Left lobe of liver (tissue), 2 donors: ENCODE data around the gene ACTR1B. TPM values are rescaled to one million over a fixed set of nuclear protein-coding genes. Genes with fewer than 3 reads are reported as not detected.
"Not testable (repeated sequence)": the region's sequence is repeated elsewhere in the genome, so short reads cannot be mapped to it uniquely, and the experiment has no call there.

Experiments used
- ATAC-seq: fragments of 200-7000 bp; cut with Tn5 transposase; one replicate; pipeline ENCODE4 v1.9.1; 2020; ENCODE audit warnings: mild to moderate bottlenecking, moderate library complexity
- DNase-seq: peaks from one replicate; pipeline ENCODE4 v3.0.0-alpha.2; 2020; ENCODE audit warnings: low spot score
- total RNA-seq: library from RNA; stranded (reverse); gene quantifications from one replicate; pipeline ENCODE4 v1.2.1, GENCODE V29; 2021
- donor health status: DM: no; HTN: no; CAD: no; lungs with moderate emphysema.
- donor health status: DM: no; HTN: yes; CAD: no.

Gene ACTR1B
- total RNA-seq, 1 donor from 2014 or later: 38.9 TPM

- ATAC-seq: no peak
- no peak for DNase-seq
These were observed 27.3 kb upstream of the ACTR1B start for GRCh38 chr2:97691166-97691565.

GRCh38 chr2:97688062-97688827, 24.4 kb upstream of the ACTR1B start:
- ATAC-seq: no peak
- DNase-seq: peak; percentile 2

- not testable (repeated sequence) for ATAC-seq, DNase-seq
These were observed 23.4 kb upstream of the ACTR1B start for GRCh38 chr2:97687235-97687634.

GRCh38 chr2:97678298-97678697, 14.5 kb upstream of the ACTR1B start:
- DNase-seq: no peak
- no peak for ATAC-seq

GRCh38 chr2:97677480-97677879, 13.6 kb upstream of the ACTR1B start:
- DNase-seq: no peak
- no peak for ATAC-seq

- ATAC-seq: no peak
- no peak for DNase-seq
These were observed 12.8 kb upstream of the ACTR1B start for GRCh38 chr2:97676620-97677019.

- DNase-seq (no peak), ATAC-seq (no peak)
These were observed 11.7 kb upstream of the ACTR1B start for GRCh38 chr2:97675430-97676113.

GRCh38 chr2:97673915-97674283, 10.1 kb upstream of the ACTR1B start:
- DNase-seq: peak; percentile 12
- no peak for ATAC-seq

GRCh38 chr2:97673182-97673914, 9.5 kb upstream of the ACTR1B start:
- ATAC-seq (no peak), DNase-seq (peak; percentile 26)

- ATAC-seq: not testable (repeated sequence)
These were observed 8.8 kb upstream of the ACTR1B start for GRCh38 chr2:97672606-97673140.

GRCh38 chr2:97671526-97671925, 7.7 kb upstream of the ACTR1B start:
- no peak for DNase-seq
- ATAC-seq: no peak

More at GRCh38 chr2:97672606-97673140, 8.8 kb upstream of the ACTR1B start:
- peak; percentile 14 for DNase-seq

- ATAC-seq: no peak
- DNase-seq: no peak
These were observed 6.6 kb upstream of the ACTR1B start for GRCh38 chr2:97670471-97670870.

GRCh38 chr2:97669448-97669847, 5.6 kb upstream of the ACTR1B start, which contains the start of gene C2orf92:
C2orf92 (plus strand) TSS chr2:97669713; CDS start chr2:97669789, 76 bp downstream.
- ATAC-seq (no peak), DNase-seq (peak; percentile 15)

GRCh38 chr2:97664636-97664970, 759 bp upstream of the ACTR1B start:
- DNase-seq (no peak), ATAC-seq (no peak)

GRCh38 chr2:97663626-97663961, 250 bp downstream of the ACTR1B start:
- no peak for DNase-seq
- ATAC-seq: no peak

GRCh38 chr2:97662895-97663625, 784 bp downstream of the ACTR1B start:
- ATAC-seq (peak; percentile 70), DNase-seq (peak; percentile 86)

- no peak for DNase-seq
- no peak for ATAC-seq
These were observed 1.4 kb downstream of the ACTR1B start for GRCh38 chr2:97662386-97662894.

- no peak for DNase-seq
- no peak for ATAC-seq
These were observed 1.9 kb downstream of the ACTR1B start for GRCh38 chr2:97661927-97662326.

GRCh38 chr2:97660775-97661389, 3.0 kb downstream of the ACTR1B start:
- ATAC-seq (no peak), DNase-seq (no peak)
